Adipose tissue (tissue), 3 donors: ENCODE data around the gene CELSR3. TPM values are rescaled to one million over a fixed set of nuclear protein-coding genes. Genes with fewer than 3 reads are reported as not detected.

Experiments used
- H3K27ac ChIP-seq: one replicate; pipeline ENCODE4 v1.5.1; 2013; ENCODE audit warnings: low read depth, low read length
- WGBS, 3 donors: extraction: QIAGEN DNeasy Blood & Tissue Kit; methylation state at CpG; one replicate each; pipeline ENCODE4 v1.1.7; 2013; 5-methylcytosine and 5-hydroxymethylcytosine counted together
- polyA plus RNA-seq, 3 donors: library from polyadenylated mRNA; stranded (reverse); fragments of 200-250 nt; gene quantifications; one replicate each; pipeline ENCODE4 v1.2.3, GENCODE V29; 2013
- donor health status: healthy with polysubstance abuse.
- donor health status: Bipolar disorder and iron deficiency.
- donor health status: healthy.

CELSR3 gene
- polyA plus RNA-seq, 3 donors: 0.48 to 1.5 (median 1.0) TPM

GRCh38 chr3:48688032-48688736, 25.5 kb upstream of the CELSR3 start:
- no peak overlapping the region for H3K27ac ChIP-seq
- WGBS, 3 donors: 88 to 89% (median 88%) methylated on average over 18 of the region's 18 CpGs

GRCh38 chr3:48687220-48687678, 24.6 kb upstream of the CELSR3 start:
- H3K27ac ChIP-seq: no peak overlapping the region
- 53 to 65% (median 55%) methylated on average over 3 of the region's 3 CpGs for WGBS, 3 donors

- 58 to 59% (median 58%) methylated on average over 10 of the region's 10 CpGs for WGBS, 3 donors
- no peak overlapping the region for H3K27ac ChIP-seq
Measured at GRCh38 chr3:48686538-48687219, 24.0 kb upstream of the CELSR3 start.

- WGBS, 3 donors: 0% methylated on average over 70 to 97 of the region's 97 CpGs
Measured at GRCh38 chr3:48685603-48686511, 23.2 kb upstream of the CELSR3 start, which contains the start of gene NCKIPSD. TSS of gene NCKIPSD (minus strand) at chr3:48685915. CDS start at chr3:48685807, 108 bp downstream.

GRCh38 chr3:48685293-48685602, 22.6 kb upstream of the CELSR3 start:
- 8 to 12% (median 11%) methylated on average over 12 to 13 of the region's 13 CpGs for WGBS, 3 donors
- H3K27ac ChIP-seq: no peak overlapping the region

More at GRCh38 chr3:48685603-48686511, 23.2 kb upstream of the CELSR3 start, which contains the start of gene NCKIPSD:
- H3K27ac ChIP-seq: no peak within 1 kb of the TSS

DNA sequence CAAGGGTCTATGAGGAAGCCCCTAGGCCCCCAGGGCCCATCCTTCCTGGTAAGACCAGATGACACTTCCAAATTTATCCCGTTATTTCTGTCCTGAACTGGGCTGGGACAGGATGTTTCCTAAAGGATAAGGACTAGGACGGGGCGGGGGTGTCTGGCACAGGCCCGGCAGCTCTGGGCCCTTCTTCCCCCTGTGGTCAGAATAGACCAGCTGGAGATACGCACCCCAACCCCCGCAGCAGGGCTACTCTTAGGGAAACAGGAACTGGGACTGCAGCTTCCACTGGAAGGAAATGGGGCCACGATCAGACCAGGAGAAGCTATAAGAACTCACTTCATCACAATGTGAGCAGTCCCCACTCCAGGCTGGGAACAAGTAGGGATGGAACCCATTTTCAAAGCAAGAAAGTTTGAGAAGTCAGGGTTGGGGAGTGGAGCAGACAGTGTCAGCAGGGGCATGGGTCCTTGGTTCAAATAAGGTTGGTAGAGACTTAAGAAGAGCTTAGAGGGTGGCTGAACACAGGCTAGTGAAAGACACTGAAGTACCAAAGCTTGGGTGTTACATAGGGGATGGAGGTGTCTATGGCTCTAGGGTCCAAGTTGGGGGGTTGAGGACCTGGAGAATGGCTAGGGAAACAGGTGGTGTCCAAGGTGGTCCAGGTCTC, 21.9 kb upstream of the CELSR3 start:
- 17 to 53% (median 19%) methylated on average over 7 of the region's 7 CpGs for WGBS, 3 donors
- no peak overlapping the region for H3K27ac ChIP-seq

GRCh38 chr3:48684054-48684349, 21.3 kb upstream of the CELSR3 start:
- 56 to 70% (median 58%) methylated on average over 7 to 8 of the region's 8 CpGs for WGBS, 3 donors
- H3K27ac ChIP-seq: no peak overlapping the region

DNA sequence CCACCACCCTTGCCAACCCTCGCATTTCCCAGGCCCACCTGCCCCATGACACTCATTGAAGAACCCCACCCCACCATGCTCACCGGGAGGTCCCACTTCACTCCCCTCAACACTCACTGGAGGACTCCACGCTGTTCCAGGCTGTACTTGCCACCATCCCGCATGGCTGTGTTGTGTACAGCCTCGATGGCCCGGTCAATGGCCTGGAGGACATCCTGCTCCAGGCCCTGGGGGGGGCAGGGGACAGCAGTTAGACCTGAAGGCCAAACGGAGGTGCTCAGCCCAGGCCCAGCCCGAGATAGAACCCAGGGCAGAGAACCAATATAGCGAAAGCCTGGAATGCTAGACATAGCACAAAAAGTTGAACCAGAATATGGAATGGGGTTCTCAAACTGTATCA, 20.1 kb upstream of the CELSR3 start:
- WGBS, 3 donors: 83 to 94% (median 91%) methylated on average over 9 of the region's 9 CpGs
- no peak overlapping the region for H3K27ac ChIP-seq

GRCh38 chr3:48681974-48682610, 19.4 kb upstream of the CELSR3 start:
- H3K27ac ChIP-seq: no peak overlapping the region
- WGBS, 3 donors: 93 to 96% (median 96%) methylated on average over 17 of the region's 17 CpGs

DNA sequence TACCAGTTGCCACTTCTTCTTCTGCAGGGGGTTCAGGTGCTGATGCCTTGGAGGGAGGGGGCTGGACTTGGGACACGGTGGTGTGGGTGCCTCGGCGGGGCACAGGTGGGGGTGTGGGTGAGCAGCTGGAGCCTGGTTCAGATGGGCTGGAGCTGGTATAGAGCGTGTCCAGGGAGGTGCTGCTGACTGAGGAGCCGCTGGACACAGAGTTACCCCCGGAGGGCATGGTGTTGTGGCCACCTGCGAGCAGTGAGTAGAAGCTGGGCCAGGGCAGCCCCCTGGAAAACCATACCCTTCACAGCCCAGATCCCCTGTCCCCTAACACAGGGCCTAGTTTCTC, 18.8 kb upstream of the CELSR3 start:
- no peak overlapping the region for H3K27ac ChIP-seq
- WGBS, 3 donors: 94 to 97% (median 96%) methylated on average over 4 to 7 of the region's 7 CpGs

DNA sequence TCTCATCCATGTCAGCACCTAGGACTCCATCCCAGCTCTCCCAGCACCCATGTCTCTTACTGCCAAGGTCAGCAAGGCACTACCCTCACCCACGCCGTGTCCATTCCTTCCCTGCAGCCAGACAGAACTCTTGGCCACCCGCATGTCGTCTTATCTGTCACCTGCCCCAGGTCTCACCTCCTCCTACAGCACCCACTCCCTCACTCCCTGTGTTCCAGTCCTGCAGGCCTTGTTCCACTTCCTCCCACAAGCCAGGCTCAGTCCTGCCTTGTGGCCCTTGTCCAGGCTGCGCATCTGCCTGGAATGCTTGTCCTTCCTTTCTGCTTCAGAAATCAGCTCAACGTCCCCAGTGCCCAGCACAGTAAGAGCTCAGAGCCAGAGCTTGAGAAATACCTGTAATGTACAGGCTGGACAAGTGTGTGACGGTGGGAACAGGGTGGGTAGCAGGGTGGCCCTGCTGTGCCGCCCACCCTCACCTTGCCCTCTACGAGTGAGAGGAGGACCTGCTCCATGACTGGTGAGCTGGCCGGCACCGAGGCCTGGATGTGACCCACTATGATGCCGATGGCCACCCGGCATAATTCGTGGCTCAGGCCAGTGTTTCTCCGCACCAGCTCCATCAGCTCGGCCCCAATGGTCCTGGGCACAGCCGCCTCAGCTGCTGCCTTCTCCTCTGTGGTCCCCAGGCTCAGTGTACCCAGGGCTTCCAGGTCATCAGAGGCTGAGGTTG, 18.3 kb upstream of the CELSR3 start:
- 90 to 97% (median 94%) methylated on average over 17 of the region's 17 CpGs for WGBS, 3 donors
- H3K27ac ChIP-seq: no peak overlapping the region

- WGBS, 3 donors: 87 to 92% (median 87%) methylated on average over 19 to 20 of the region's 20 CpGs
- no peak overlapping the region for H3K27ac ChIP-seq
Measured at GRCh38 chr3:48679411-48680391, 17.0 kb upstream of the CELSR3 start.

- whole genome bisulfite sequencing, 3 donors: 94% methylated on average over 24 of the region's 24 CpGs
- no peak overlapping the region for H3K27ac ChIP-seq
Measured at GRCh38 chr3:48678566-48679380, 16.1 kb upstream of the CELSR3 start.

- 72 to 79% (median 76%) methylated on average over 4 of the region's 4 CpGs for WGBS, 3 donors
Measured at GRCh38 chr3:48678056-48678455, 15.4 kb upstream of the CELSR3 start.

DNA sequence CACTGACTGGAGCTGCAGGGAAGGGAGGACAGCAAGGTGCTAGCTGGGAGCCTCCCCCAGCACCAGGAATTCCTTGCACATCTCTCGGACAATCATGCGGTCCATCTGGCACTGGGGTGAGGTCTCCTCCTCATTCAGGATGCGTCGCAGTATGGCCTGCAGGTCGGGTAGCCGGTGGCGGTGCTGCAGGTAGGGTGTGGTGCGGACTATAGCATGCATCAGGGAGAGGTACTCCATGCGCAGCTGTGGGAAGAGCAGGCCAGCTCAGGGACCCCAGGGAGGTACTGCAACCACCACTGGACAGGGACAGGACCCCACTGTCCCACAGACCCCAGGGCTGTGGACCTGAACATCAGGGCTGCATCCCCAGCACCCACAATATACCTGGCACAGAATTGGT, 11.8 kb upstream of the CELSR3 start:
- no peak overlapping the region for H3K27ac ChIP-seq
- WGBS, 3 donors: 91 to 94% (median 93%) methylated on average over 9 of the region's 9 CpGs

More at GRCh38 chr3:48678056-48678455, 15.4 kb upstream of the CELSR3 start:
- no peak overlapping the region for H3K27ac ChIP-seq

DNA sequence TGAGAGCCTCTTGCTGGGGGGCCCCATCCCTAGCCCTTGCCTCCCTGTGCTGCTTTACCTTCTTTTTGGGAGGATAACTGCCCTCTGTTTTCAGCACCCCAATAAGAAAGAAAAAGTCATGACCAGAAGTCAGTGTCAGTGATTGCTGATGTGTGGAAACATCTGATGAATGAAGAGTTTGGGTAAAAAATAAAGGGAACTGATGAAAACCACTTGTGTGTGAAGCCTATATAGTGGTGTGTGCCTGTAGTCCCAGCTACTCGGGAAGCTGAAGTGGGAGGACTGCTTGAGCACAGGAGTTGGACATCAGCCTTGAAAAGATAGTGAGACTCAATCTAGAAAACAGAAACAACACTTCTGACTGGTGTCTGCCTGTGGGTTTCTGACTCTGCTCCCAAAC, 9.8 kb upstream of the CELSR3 start:
- H3K27ac ChIP-seq: no peak overlapping the region
- WGBS, 3 donors: 50 to 64% (median 53%) methylated on average over 1 of the region's 1 CpG
